GF-D8 (cell line): ENCODE results near the gene AP1G1.
A peak's percentile ranks its signal among the peaks of the same experiment; 100 is the strongest.

ENCODE experiments used
- DNase-seq: peaks from one replicate; lab custom pipeline; 2025; lab: John Stamatoyannopoulos, UW

The AP1G1 gene

DNA sequence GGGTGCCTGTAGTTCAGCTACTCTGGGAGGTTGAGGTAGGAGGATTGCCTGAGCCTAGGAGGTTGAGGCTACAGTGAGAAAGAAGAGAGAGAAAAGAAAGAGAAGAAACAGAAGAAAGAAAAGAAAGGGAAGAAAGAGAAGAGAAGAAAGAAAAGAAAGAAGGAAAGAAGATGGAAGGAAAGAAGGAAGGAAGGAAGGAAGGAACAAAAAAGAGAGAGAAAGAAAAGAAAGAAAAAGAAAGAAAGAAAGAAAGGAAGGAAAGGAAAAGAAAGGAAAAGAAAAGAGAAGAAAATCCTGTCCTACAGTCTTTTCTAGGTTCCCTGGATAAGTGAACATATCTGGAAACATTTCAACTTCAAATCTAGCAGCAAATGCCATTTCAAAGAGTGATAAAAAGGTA is 54.5 kb downstream of the AP1G1 start:
- DNase-seq, result no peak

- DNase-seq, result no peak
Measured at GRCh38 chr16:71748226-71748625, 60.4 kb downstream of the AP1G1 start.

- DNase-seq, result no peak
Measured at GRCh38 chr16:71746442-71747046, 62.1 kb downstream of the AP1G1 start.

GRCh38 chr16:71738855-71739254 is 69.8 kb downstream of the AP1G1 start:
- no peak for DNase-seq

- DNase-seq, result no peak
Measured at GRCh38 chr16:71737501-71737900, 71.1 kb downstream of the AP1G1 start.

- DNase-seq, result no peak
Measured at GRCh38 chr16:71734511-71734910, 74.1 kb downstream of the AP1G1 start.

DNA sequence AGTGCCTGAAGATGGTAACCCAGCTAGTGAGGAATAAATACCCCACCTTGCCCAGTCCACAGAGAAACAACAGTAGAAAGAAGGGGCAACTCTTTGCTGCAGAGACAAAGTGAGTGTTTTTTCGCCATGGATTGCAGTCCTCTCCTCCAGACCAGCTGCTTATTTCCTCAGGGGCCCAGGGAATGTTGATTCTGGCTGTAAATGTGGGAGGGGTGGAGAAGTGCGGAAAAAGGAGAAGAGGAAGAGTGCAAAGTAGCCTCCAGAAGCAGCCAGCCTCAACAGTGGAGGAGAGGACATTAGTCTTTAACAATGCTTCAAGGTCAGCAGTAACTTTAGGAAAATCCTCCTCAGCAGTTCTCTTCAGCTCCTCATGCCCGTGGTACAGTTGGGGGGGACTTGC is 76.0 kb downstream of the AP1G1 start:
- DNase-seq, result no peak

DNA sequence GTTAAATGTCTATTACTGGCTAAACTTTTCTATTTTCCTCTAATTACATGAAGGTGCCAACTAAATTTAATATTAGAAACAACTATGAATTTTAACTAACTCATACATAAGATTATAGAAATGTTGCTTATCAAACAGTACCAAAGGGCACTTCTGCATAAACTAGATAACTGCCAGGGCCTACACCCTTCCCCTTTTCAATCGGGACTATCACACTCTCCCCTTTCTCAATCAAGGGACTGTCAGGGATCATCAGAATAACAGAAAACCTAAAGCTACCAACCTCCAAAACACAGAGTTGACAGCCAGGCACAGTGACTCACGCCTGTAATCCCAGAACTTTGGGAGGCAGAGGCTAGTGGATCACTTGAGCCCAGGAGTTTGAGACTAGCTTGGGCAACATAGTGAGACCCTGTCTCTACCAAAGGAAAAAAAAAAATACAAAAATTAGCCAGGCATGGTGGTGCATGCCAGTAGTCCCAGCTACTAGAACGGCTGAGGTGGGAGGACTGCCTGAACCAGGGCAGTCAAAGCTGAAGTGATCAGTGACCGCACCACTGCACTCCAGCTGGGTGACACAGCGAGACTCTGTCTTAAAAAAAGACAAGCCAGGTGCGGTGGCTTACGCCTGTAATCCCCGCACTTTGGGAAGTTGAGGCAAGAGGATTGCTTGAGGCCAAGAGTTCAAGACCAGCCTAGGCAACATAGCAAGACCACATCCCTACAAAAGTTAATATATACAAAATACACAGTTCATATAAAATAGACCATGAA is 80.9 kb downstream of the AP1G1 start:
- DNase-seq, result no peak

GRCh38 chr16:71726476-71727315 is 81.9 kb downstream of the AP1G1 start:
- DNase-seq, result peak; percentile 13

- DNase-seq, result no peak
Measured at GRCh38 chr16:71724320-71724751, 84.3 kb downstream of the AP1G1 start, which contains the start of gene PHLPP2. TSS of gene PHLPP2 (minus strand) at chr16:71724701. CDS start at chr16:71714795, 9,906 bp downstream.

DNA sequence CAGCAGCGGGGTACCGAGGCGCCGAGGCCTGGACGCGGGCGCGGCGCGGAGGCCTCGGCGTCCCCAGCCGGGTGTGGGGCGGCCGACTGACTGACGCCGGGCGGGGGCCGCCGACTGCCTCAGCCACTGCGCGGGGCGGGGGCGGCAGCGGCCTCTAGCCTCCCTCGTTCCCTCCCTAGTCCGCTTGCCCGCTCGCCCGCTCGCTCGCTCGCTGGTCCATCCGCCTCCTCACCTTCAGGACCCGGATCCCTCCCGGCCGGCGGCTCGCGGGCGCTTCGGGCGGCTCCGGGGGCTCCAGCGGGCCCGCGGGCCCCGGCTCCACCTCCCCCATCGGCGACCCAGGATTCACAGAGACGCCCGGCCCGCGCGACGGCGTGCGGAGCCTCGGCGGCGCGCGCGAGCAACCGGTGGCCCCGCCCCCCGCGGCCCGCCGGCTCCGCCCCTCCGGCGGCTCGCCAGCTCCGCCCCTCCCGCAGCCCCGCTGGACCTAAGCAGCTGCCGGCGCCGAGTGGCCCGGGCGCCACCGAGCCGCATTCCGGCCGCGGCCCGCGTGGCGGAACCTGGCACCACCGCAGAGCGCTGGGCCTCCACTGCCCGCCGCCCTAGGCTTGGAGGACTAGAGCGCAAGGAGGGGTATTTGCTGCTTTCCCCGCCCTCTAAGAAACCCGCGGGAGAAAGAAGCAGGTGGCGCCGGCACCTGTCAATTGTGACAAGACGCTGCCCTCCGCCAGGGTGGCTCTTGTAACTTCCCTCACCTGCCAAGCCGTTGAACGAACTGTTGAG is 84.9 kb downstream of the AP1G1 start:
- peak; percentile 8 for DNase-seq

- DNase-seq, result peak; percentile 5
Measured at GRCh38 chr16:71722801-71723536, 85.7 kb downstream of the AP1G1 start.

DNA sequence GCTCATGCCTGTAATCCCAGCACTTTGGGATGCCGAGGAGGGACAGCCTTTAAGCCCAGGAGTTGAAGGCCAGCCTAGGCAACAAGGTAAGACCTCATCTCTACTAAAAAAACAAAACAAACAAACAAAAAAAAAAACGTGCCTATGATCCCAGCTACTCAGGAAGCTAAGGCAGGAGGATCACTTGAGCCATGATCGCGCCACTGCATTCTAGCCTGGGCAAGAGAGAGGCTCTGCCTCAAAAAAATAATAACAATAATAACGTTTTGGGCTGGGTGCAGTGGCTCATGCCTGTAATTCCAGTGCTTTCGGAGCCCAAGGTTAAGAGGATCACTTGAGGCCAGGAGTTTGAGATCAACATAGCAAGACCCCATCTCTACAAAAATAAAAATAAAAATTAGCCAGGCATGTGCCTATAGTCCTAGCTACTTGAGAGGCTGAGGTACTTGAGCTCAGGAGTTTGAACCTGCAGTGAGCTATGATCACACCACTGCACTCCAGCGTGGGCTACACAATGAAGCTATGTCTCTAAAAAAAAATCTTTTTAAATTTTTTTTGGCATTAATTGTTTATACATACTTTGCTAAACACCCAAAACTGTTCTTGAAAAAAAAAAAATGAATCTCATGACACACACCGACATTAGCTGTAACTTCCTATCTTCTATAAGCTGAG is 87.4 kb downstream of the AP1G1 start:
- no peak for DNase-seq

DNA sequence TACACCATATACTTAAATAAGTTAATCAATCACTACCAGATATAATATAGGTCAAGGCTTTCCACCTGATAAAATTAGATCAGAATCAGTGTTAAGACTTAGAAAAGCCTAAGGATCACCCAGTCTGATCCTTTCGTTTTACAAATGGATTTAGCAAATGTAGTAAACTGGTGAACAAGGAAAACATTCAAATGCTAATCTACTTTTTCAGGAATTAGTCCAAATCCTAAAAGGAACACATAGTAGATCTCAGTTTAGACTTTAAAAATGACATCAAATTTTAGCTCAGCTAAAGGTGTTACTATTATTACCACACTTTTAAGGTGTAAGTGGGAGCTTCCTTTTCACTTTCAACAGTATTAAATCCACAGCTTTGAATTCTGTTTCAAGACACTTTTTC is 96.1 kb downstream of the AP1G1 start:
- DNase-seq, result no peak

DNA sequence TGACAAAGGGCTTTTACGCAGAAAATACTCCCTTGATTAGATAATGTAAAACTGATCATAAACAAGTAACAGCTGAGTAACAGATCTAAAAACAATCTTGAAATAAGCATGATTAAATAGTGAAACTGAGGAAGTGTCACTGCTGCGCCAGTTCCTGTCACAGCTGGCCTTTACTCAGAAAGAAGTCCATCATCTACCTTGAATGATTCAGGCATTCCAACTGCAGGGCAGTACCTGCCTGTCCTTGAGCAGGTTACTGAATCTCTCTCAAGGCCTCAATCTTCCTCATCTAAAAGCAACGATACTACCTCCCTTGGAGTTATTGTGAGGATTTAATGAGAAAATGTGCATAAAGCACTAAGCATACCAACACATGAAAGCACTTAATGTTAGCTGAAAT is 96.8 kb downstream of the AP1G1 start:
- DNase-seq, result no peak

GRCh38 chr16:71709229-71709781 is 99.3 kb downstream of the AP1G1 start:
- no peak for DNase-seq

GRCh38 chr16:71708696-71709095 is 99.9 kb downstream of the AP1G1 start:
- no peak for DNase-seq

GRCh38 chr16:71707199-71707598 is 101.4 kb downstream of the AP1G1 start:
- DNase-seq, result no peak

DNA sequence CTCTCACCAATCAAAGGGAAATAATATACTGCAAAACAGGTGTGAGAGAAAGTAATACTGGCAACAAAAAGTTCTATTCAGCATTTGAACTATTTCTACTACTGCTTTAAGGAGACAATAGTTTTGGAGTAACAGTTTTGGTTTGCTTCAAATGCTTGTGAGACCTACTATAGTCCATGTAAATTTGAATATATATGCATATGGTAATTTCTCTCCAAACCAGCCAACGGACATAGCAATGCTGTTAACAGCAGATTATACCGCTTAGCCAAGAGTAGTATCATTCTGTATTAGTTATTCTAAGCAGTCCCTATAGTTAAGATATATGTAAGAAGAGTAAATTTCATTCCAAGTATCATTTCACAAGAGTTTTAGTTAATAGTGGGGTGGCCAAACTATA is 102.6 kb downstream of the AP1G1 start:
- DNase-seq, result no peak

GRCh38 chr16:71703333-71703732 is 105.3 kb downstream of the AP1G1 start:
- DNase-seq, result no peak
